GM18502 (cell line): ENCODE results near the gene CD226.
A peak's percentile ranks its signal among the peaks of the same experiment; 100 is the strongest.

Experiments used
- ATAC-seq: cut with Tn5 transposase; IDR thresholded peaks from one replicate; pipeline ENCODE4 v1.9.1; 2021; ENCODE audit warnings: mild to moderate bottlenecking; ENCODE audit not compliant: unreplicated experiment, poor library complexity

CD226 gene

DNA sequence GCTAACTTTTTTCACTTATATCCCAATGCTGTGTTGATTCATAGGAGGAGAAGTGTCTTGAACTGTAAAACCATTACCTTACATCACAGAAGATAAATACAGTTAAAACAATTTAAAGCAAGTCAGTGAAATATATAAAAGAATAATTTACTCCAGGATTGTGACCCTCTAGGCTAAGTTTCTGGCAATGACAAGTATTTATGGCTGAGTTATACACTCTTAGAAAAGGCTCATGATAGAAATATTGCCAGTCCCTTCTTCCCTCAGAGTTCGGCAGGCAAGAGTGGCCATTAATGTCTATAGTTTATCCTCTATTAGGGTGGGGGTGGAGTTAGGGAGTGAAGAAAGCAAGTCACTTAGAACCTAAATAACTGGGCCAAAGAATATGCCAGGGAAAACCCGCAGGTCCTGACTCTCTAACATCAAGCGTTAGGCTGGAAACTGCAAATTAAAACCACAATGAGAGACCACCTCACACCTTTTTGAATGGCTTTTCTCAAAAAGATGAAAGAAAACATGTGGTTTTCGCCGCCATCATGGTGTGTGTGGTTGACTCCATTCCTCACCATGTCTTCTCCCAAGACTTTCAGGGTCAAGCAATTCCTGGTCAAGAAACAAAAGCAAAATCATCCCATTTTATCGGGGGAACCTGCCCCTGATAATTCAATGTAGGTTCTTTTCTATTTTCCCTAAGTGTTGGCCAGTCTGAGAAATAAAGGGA lies 69.3 kb downstream of the CD226 start:
- ATAC-seq, result no peak

DNA sequence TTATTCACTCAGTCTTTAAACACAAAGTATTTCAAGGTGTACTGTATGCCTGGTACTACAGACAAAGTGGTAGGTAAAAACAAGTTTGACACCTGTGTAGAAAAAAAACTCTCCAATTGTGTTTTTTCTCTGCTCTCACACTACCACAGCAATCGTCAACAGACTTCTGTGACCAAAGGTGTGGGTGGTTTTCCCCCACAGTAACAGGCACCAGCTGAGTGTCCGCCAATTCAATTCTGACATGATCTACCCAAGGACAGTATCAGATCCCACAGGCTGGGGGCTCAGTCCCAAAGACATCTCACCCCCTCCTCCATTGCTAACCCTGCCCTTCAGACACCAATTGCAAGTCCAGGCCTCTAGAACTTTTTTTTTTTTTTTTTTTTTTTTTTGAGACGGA lies 71.2 kb downstream of the CD226 start:
- ATAC-seq, result no peak

DNA sequence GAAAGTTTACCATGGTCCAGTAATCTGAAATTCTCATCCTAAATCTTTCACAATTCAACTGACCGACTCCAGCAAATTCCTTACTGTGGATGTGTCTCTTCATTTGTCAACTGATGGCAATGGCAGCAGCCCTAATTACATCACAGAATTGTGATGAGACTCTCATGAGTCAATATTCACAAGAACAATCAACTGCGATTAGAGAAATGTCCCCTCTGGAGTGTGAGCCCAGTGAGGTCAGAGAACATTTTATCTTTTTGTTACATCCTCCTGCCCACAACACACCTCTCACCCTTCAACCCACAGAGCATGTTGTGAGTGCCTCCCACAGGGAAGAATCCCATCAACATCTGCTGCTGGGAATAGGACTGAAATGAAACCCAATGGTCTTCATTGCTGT lies 73.6 kb downstream of the CD226 start:
- no peak for ATAC-seq

DNA sequence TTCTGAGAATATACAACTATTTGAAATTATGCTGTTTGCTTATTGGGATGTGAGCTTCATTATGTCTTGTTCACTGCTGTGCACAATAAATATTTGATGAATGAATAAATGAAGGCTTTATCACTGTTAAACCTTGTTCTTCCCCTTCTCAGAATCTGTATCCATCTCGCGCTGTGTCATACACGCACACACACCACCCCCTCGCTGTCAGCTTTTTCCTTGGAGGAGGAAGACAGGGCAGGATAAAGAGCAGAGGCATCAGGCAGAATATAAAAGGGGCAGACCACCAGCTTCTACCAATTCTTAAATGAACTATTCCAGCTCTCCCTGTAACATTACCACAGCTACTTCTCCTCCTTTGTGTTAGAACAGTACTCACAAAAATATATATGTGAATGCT lies 75.0 kb downstream of the CD226 start:
- no peak for ATAC-seq

DNA sequence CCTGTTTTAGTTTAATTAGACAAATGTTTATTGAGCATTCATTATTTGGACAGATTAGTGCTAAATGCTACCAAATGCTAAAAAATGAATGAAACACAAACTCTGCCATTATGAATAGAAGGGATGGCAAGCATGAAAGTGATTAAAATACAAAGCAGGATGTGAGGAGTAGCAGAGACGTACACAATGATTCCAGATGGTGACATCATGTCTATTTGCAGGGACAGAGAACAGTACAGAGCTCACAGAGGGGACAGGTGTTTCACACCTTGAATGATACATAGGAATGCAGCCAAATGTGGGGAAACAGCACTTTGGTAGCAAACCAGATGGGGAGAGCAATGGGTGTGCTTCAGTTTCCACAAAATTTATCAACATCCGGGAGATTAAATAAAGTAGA lies 76.3 kb downstream of the CD226 start:
- no peak for ATAC-seq

DNA sequence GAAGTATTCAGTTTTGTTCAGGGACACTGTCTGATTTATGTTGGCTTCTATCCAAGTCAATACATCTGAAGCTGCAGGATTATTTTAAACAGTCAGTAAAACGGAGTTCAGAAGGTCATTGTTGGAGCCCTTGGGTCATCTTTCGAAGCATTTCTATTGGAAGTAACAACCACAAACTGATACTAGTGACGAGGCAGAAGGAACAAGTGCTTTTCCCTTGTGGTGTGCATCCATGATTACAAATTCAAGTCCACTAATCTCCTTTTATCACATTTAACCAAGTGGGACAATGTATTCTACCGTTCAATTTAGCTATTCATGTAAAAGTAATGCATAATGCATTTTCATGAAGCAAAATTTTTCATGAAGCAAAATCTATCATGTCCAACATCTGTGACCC lies 76.9 kb downstream of the CD226 start:
- no peak for ATAC-seq

DNA sequence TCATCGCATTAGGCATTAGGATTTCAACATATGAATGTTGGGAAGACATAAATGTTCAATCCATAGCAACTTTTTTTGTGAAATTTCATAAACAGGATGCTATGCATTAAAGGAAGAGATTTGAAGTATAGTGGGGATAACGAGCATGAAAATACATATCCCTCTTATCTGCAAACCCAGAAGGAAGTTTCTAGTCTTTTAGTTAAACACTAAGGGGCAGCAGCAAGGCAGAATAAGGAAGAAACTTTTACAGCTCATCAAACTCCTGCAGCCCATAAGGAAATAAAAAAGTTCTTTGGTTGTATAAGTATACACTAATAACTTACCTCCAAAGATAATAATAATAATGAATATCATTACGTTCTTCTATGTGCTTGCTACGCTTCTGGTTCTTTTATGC lies 81.5 kb downstream of the CD226 start:
- no peak for ATAC-seq

DNA sequence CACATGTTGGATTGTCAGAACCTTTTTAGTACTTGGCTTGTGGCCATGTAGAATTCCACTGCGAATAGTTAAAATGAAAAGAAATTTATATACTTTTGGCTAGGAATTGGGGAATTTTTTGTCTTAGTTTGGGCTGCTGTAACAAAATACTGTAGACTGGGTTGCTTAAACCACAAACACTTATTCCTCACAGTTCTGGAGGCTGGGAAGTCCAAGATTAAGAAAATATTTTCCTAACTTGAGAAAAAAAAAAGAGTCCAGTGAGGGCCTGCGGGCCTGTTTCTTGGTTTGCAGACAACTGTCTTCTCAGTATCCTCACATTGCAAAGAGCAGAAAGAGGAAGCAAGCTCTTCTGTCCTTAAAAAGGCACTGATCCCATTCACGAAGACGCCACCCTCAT lies 81.9 kb downstream of the CD226 start:
- ATAC-seq, result no peak

DNA sequence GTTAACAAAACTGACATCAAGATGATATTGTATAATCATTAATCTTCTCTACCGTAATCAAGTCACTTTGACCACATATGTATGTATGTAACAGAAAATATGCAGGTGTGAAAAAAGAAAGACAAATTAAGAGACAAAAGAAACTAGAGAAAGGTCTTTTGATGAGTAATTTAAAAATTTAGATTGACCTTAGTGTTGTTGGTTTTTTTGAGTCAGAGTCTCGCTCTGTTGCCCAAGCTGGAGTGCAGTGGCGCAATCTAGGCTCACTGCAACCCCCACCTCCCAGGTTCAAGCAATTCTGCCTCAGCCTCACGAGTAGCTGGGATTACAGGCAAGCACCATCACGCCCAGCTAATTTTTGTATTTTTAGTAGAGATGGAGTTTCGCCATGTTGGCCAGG lies 82.9 kb downstream of the CD226 start:
- peak; percentile 87 for ATAC-seq

DNA sequence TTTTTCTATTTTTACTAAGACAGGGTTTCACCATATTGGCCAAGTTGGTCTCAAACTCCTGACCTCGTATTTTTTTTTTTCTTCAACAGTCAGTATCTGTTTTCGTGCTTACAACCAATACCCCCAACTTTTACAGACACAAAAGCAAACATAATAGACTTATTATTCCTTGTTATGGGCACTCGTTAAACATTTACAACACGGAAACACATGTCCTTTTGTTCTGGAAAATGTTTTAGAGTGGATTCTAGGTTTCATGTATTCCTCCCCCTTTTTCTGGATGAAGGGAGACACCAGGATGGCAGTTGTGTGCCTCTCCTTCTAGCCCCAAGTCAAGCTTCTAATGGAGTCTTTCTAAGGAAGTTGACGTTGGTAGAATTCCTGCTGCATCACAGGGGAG lies 88.8 kb downstream of the CD226 start:
- ATAC-seq, result no peak

DNA sequence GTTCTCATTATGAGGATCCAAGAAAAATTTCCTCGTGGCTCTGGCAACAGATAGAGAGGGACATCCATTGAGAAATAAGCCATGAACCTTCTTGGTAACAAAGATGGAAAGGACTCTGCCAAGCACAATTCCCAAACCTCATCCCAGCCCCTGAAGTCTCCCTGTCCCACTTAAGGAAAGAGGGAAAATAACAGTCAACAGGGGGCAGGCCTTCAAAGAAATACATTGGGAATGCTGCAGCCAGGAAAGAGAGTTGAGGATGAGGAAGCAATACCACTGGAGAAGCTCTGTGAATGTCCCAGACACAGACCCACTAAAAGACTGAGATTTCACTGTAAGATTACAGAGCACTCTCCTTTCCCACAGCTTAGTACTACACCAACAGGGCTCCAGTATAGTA lies 93.2 kb downstream of the CD226 start:
- no peak for ATAC-seq

DNA sequence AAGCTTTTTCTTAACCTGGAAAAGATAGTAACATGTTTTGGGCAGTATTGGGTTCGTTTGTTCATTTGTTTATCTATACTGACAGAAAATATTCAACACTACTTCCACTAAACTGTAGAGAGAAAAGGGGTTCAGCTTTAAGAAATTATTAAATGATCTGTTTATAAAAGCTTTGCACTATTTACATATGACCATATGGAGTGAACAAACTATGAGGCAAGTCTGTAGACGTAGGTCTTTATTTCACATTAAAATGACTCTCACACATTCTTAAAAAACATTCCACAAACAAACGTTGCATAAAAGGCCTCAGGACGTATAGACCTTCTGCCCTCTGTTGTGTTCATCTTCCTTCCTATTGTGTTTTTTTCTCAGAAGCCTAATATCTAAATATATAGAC lies 94.6 kb downstream of the CD226 start:
- ATAC-seq, result no peak

DNA sequence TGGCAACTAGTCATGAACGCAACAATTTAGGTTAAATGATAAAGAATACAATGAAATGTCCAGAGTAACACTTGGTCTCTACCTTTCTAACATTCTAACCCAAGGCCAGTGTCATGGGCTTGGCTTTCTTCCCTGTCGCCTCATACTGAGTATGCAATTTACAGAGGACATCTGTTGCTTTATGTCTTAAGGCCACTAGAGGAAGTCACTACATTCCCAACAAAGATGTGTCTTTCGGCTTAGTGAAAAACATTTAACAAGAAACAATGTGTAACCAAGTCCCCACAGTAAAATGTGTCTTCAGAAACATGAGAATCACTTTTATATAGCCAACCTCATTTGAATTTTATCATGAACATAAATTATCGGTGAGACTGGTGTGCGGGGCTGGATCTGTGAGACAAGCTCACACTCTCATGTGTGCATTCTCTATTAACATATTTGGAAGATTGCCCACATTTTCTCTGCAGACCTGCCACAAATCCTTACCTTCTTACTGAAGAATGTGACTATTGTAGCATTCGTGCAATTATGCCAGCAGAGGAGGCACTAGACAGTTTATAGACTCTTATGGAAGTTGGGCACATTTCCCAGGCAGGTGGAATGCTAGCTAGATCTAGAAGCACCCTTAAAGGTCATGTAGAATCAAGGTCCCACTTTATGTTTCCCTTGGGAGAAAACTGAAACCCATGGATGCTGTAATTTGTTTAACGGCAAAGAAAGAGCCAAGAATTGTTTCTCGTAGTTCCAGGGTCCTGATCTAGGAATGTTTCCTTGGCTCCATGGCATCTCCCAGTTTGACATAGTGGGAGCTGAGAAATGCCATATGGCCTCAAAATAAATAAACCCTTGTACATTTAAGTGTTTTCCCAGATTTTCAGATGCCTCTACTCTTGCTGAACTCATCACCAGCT lies 101.8 kb downstream of the CD226 start:
- ATAC-seq, result no peak

DNA sequence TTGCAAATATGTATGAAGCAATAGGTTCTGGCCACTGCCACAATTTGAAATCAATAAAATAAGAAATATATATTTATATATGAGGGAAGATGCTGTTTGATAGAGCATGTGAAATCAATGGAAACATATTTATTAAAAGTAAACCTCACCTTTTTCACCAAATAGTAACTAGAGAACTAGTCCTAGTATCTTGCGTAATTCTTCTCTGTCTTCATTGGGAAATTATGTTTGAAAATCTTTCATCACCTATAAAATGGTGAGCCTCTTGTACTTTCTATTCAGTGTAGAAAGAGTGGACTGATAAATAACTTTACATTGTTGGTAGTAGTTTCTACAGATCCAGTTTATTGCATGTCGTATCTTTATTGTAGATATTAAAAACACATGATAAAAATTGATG lies 103.0 kb downstream of the CD226 start:
- ATAC-seq, result no peak

DNA sequence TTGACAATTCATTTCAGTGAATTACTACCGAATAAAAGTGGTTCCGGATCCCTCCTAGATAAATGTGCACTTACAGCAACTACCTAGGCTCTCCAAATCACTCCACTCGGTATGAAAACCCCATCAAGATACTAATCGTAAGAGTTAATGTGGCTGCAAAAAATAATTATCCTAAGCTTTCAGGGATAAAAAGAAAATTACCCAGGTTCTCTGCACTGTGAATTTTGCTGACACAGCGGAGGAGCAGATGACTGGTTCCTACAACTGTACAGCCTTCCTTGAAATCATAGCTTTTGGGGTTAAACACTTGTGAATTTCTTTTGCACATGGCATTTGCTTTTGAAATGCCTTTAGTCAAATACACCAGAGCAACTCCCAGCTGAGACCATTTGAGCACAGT lies 104.7 kb downstream of the CD226 start:
- ATAC-seq, result no peak

DNA sequence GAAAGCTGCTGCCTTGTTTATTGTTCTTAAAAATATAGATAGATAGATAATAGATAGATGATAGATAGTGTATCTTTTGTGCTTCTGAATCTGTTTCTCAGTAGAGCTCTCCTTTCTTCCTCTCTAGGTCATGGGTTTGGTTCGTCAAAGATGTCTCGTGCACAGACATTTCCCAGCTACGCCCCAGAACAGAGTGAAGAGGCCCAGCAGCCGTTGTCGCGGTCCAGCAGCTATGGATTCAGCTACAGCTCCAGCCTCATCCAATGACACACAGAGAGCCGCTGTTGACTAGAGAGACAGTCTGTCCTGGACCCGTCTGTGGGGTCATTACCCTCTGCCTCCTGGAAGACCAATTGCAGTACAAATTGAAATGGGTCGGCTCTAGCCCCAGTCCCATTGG lies 106.6 kb downstream of the CD226 start:
- ATAC-seq, result no peak

DNA sequence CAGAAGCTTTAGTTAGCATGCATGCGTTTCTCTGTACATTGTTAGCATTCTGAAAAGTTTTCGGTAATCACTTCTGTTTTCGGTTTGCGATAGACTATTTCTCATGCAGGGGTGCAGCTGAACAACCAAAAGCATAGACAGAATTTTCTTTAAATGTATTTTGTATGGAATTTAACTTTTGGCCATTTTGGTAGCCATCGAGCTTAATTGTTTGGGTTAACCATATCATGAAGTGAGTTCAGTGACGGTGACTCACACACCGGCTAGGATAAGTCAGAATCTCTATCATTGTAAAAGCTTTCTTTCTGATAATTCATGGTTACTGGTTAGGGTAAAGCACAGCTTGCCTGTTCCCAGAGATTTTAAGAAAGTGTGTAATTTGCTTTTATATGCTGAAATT lies 107.2 kb downstream of the CD226 start:
- no peak for ATAC-seq

DNA sequence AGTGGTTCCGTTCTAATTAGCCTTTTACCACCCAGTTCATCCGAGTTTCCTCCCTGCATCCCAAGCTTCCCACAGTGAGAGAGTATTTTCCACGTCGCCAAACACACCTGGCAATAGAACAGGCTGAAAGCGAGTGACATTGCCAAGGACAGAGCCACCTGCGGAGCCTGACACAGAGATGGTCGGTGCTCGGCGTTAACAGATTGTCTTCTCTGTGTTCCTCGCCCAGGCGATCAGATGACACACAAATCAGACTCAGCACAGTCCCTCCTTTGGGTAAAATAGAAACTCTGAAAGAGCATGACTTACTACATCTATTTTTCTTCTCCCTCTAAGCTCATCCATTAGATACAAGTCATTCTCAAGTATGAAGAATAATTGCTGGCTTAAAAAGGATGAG lies 107.7 kb downstream of the CD226 start:
- no peak for ATAC-seq

DNA sequence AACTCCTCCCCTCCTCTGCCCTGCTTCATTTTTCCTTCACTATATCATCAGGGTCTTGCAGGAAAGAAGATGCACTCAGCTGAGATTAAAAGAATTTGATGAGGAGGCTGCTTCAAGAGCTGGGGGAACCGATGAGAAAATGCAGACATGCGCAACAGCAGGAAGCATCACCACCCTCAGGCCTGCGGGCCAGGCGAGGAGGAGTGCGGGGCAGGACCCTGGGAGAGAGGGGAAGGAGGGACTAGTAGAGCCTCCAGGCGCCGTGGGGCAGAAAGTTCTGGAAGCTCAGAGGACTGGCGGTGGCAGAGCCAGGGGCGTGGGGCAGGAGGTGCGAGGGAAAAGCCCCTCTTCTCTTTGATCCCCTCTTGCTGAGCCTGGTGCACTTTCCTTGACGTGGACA lies 108.2 kb downstream of the CD226 start:
- ATAC-seq, result no peak

DNA sequence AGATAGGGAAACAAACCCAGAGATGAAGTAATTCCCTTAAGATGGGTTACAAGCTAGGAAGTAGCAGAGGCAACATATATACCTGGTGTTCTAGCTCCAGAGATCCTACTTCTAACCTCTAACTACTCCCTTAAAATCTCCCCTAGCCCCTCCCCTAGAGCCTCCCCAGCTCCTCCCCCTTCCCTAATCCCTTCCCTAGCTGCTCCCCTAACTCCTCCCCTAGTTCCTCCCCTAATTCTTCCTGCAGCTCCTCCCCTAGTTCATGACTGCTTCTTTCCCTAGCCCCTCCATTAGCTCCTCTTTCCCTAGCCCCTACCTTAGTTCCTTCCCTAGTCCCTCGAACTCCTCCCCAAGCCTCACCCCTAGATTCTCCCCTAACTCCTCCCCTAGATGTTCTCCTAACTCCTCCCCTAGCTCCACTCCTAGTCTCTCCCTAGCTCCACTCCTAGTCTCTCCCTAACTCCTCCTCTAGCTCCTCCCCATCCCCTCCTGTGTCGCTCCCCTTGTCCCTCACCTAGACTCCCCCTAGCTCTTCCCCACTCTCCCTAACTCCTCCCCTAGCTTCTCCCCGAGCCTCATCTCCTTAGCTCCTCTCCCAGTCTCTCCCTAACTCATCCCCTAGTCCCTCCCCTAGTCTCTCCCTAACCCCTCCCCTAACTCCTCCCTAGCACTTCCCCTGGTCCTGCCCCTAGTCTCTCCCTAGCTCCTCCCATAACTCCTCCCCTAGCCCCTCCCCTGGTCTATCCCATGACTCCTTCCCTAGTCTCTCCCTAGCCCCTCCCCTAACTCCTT lies 108.9 kb downstream of the CD226 start:
- ATAC-seq, result peak; percentile 70

DNA sequence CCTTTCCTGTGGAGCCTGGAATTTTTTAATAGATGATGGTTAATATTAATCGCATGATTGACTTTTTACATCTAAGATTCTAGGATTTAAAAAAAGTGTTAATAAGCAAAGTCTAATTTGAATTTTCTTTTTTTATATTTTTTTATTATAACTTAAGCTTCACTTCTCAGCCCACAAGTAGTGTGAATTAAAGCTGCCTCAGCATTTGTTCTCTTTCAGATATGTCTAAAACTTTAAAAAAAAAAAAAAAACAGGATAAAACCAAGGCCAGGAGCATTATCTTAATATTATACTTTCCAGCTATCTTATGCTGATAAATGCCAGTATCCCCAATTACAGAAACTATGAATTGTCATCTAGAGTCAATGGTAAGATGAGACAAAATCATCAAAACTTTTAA lies 109.7 kb downstream of the CD226 start:
- ATAC-seq, result no peak
